Neutrophil (primary cell): Measurements from ENCODE around the gene SOCS6.
"Not testable (repeated sequence)": the region's sequence is repeated elsewhere in the genome, so short reads cannot be mapped to it uniquely, and the experiment has no call there.

Experiments used
- H3K27ac ChIP-seq: fragments of 200-600 bp; sonication (generic); 2 replicates; pipeline ENCODE4 v1.5.1; 2016; ENCODE audit warnings: mild to moderate bottlenecking, moderate library complexity
- H3K27me3 ChIP-seq: fragments of 200-600 bp; sonication (generic); 2 replicates; pipeline ENCODE4 v1.6.0; 2016; ENCODE audit warnings: mild to moderate bottlenecking
- H3K36me3 ChIP-seq: fragments of 200-600 bp; sonication (generic); 2 replicates; pipeline ENCODE4 v1.5.1; 2017
- H3K4me1 ChIP-seq, 2 experiments: fragments of 200-600 bp in 1 of 2; sonication (generic) in 1 of 2; 1 replicate in 1 of 2; 2 replicates in 1 of 2; pipeline versions ENCODE4 v1.5.1 to v1.6.1; 2013 to 2016; ENCODE audit warnings: low read depth in 1 of 2, low read length in 1 of 2, mild to moderate bottlenecking in 1 of 2, moderate library complexity in 1 of 2; ENCODE audit not compliant: control insufficient read depth in 1 of 2, insufficient read depth in 1 of 2
- H3K4me3 ChIP-seq, 2 experiments: fragments of 200-600 bp in 1 of 2; sonication (generic) in 1 of 2; 1 replicate in 1 of 2; 2 replicates in 1 of 2; pipeline ENCODE4 v1.5.1; 2013 to 2016; ENCODE audit warnings: low read depth in 1 of 2, low read length in 1 of 2, mild to moderate bottlenecking in 1 of 2, moderate library complexity in 1 of 2
- H3K9me3 ChIP-seq: fragments of 200-600 bp; sonication (generic); 2 replicates; pipeline ENCODE4 v1.5.1; 2016
- TF ChIP-seq, protein P1 (sequence below): fragments of 200-600 bp; sonication (generic); IDR thresholded peaks from 2 replicates; pipeline ENCODE4 v1.5.1; 2016; ENCODE audit warnings: antibody characterized with exemption

The SOCS6 gene

GRCh38 chr18:70354771-70355170 lies 65.9 kb downstream of the SOCS6 start:
- TF ChIP-seq, protein P1, sequence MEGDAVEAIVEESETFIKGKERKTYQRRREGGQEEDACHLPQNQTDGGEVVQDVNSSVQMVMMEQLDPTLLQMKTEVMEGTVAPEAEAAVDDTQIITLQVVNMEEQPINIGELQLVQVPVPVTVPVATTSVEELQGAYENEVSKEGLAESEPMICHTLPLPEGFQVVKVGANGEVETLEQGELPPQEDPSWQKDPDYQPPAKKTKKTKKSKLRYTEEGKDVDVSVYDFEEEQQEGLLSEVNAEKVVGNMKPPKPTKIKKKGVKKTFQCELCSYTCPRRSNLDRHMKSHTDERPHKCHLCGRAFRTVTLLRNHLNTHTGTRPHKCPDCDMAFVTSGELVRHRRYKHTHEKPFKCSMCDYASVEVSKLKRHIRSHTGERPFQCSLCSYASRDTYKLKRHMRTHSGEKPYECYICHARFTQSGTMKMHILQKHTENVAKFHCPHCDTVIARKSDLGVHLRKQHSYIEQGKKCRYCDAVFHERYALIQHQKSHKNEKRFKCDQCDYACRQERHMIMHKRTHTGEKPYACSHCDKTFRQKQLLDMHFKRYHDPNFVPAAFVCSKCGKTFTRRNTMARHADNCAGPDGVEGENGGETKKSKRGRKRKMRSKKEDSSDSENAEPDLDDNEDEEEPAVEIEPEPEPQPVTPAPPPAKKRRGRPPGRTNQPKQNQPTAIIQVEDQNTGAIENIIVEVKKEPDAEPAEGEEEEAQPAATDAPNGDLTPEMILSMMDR: no peak
- Histone ChIP-seq H3K9me3 (no peaks in the 10 kb centered on the region), H3K27ac (no peak overlapping the region), H3K4me1 (no peaks in the 10 kb centered on the region), H3K36me3 (no peaks in the 10 kb centered on the region), H3K27me3 (no peaks in the 10 kb centered on the region), H3K4me3 (no peak overlapping the region)

- Histone ChIP-seq H3K4me1 (no peaks in the 10 kb centered on the region), H3K36me3 (no peaks in the 10 kb centered on the region), H3K9me3 (no peaks in the 10 kb centered on the region), H3K4me3 (no peak overlapping the region), H3K27me3 (no peaks in the 10 kb centered on the region), H3K27ac (no peak overlapping the region)
- TF ChIP-seq, protein P1: no peak
Observed at GRCh38 chr18:70355620-70356385, 67.0 kb downstream of the SOCS6 start.

- H3K36me3 ChIP-seq, H3K27ac ChIP-seq, H3K4me1 ChIP-seq, H3K27me3 ChIP-seq, H3K4me3 ChIP-seq, H3K9me3 ChIP-seq: not testable (repeated sequence)
Observed at GRCh38 chr18:70358105-70358406, 69.2 kb downstream of the SOCS6 start.

DNA sequence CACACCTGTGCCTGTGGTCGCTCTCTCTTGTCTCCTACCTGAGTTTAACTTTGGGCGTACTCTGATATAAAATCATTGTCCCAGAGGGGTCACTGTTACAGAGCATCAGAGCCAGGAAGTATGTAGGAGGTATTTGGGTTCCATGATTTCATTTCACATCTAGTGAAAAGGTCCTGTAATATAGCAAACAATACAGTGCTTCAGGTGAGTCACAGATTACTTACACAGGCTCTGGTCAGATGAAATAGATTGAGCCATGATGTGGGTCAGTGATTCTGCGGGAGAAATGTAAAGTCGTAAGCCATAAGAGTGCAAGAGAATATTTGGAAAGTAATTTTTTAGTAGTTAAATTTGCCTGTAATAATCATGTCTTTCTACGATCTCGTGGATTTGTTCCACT lies 70.2 kb downstream of the SOCS6 start:
- no peaks in the 10 kb centered on the region for H3K36me3 ChIP-seq
- no peaks in the 10 kb centered on the region for H3K9me3 ChIP-seq
- H3K4me3 ChIP-seq: no peak overlapping the region
- H3K4me1 ChIP-seq: no peaks in the 10 kb centered on the region
- TF ChIP-seq, protein P1: no peak
- H3K27me3 ChIP-seq: no peaks in the 10 kb centered on the region
- H3K27ac ChIP-seq: no peak overlapping the region

GRCh38 chr18:70362258-70362657 lies 73.4 kb downstream of the SOCS6 start:
- Histone ChIP-seq H3K9me3 (no peaks in the 10 kb centered on the region), H3K4me1 (no peaks in the 10 kb centered on the region), H3K27ac (no peak overlapping the region), H3K36me3 (no peaks in the 10 kb centered on the region), H3K4me3 (no peak overlapping the region), H3K27me3 (no peaks in the 10 kb centered on the region)
- TF ChIP-seq, protein P1: no peak

GRCh38 chr18:70363861-70364260 lies 75.0 kb downstream of the SOCS6 start:
- Histone ChIP-seq H3K27me3 (no peaks in the 10 kb centered on the region), H3K27ac (no peak overlapping the region), H3K4me3 (no peak overlapping the region), H3K9me3 (no peaks in the 10 kb centered on the region), H3K36me3 (no peaks in the 10 kb centered on the region), H3K4me1 (no peaks in the 10 kb centered on the region)
- TF ChIP-seq, protein P1: no peak
